ENCODE results near the gene NFIC. TPM values are rescaled to one million over a fixed set of nuclear protein-coding genes. Genes with fewer than 3 reads are reported as not detected.

The NFIC gene
- total RNA-seq, 1 experiment from 2014 or later = 8.0 TPM

GRCh38 chr19:3322199-3322978, 44.0 kb upstream of the NFIC start:
- no peaks in the 10 kb centered on the region for H3K79me2 ChIP-seq (ENCODE audit: insufficient read depth, low read length)
- H3K14ac ChIP-seq (ENCODE audit: insufficient read depth, low read length) = no peak overlapping the region
- Mint-ChIP-seq H3K27ac (no peak overlapping the region), H3K4me1 (no peaks in the 10 kb centered on the region), H3K9me3 (no peaks in the 10 kb centered on the region; a peak in 2 of 5 replicates), H3K36me3 (ENCODE audit: insufficient read depth in 1 of 3, low read depth in 3 of 3) (no peaks in the 10 kb centered on the region), H3K27me3 (ENCODE audit: low read depth) (peaks cover 47% of the 10 kb centered on the region), H3K4me3 (peak overlapping the region in 1 of 2 experiments; percentile 19; a peak in 1 of 5 replicates)
- H3K79me1 ChIP-seq (ENCODE audit: insufficient read depth, low read depth, low read length, poor library complexity, severe bottlenecking) = no peaks in the 10 kb centered on the region
- no peak overlapping the region for H3K23ac ChIP-seq (ENCODE audit: insufficient read length, low read depth, low read length)
- WGBS (ENCODE audit: extremely low coverage, insufficient read length, low lambda C conversion rate) = no CpG with 5 or more reads among the region's 6 CpGs
- H2AK5ac ChIP-seq (ENCODE audit: insufficient read length, low read length) = no peak overlapping the region
- no peaks in the 10 kb centered on the region for H4K20me1 ChIP-seq (ENCODE audit: control insufficient read depth, insufficient read depth, insufficient read length)
- H3K27ac ChIP-seq (ENCODE audit: insufficient read length, low read depth, low read length) = no peak overlapping the region
- no peak overlapping the region for H3K4me2 ChIP-seq (ENCODE audit: insufficient read depth, insufficient read length, low read length)
- H3K9ac ChIP-seq (ENCODE audit: extremely low read depth, insufficient read length, low read length) = no peak overlapping the region
- no peaks in the 10 kb centered on the region for H3K23me2 ChIP-seq (ENCODE audit: insufficient read length, low read depth, low read length, poor library complexity, severe bottlenecking)
- H2BK5ac ChIP-seq (ENCODE audit: insufficient read length, low read length) = no peak overlapping the region
- H3K56ac ChIP-seq (ENCODE audit: insufficient read length, low read depth, low read length) = no peak overlapping the region
- H3K27me3 ChIP-seq (ENCODE audit: insufficient read depth, low read length) = no peaks in the 10 kb centered on the region; the same call in 1 of the 2 replicates
- no peak overlapping the region for H2BK20ac ChIP-seq (ENCODE audit: low read depth, low read length, poor library complexity, severe bottlenecking)
- H3K4ac ChIP-seq (ENCODE audit: low read depth, low read length) = no peak overlapping the region
- no peak overlapping the region for H2AFZ ChIP-seq (ENCODE audit: low read length)
- H3K18ac ChIP-seq (ENCODE audit: insufficient read length, low read depth, low read length) = no peak overlapping the region
- no peak overlapping the region for H4K91ac ChIP-seq (ENCODE audit: insufficient read length, low read depth, low read length)
- H2BK120ac ChIP-seq (ENCODE audit: low read depth, low read length, poor library complexity, severe bottlenecking) = no peak overlapping the region
- no peak for DNase-seq
- no peak overlapping the region for H2BK12ac ChIP-seq (ENCODE audit: insufficient read length, low read depth, low read length)
- H3K9me3 ChIP-seq (ENCODE audit: control insufficient read depth, low read depth, low read length) = no peaks in the 10 kb centered on the region
- TF ChIP-seq, protein P1, sequence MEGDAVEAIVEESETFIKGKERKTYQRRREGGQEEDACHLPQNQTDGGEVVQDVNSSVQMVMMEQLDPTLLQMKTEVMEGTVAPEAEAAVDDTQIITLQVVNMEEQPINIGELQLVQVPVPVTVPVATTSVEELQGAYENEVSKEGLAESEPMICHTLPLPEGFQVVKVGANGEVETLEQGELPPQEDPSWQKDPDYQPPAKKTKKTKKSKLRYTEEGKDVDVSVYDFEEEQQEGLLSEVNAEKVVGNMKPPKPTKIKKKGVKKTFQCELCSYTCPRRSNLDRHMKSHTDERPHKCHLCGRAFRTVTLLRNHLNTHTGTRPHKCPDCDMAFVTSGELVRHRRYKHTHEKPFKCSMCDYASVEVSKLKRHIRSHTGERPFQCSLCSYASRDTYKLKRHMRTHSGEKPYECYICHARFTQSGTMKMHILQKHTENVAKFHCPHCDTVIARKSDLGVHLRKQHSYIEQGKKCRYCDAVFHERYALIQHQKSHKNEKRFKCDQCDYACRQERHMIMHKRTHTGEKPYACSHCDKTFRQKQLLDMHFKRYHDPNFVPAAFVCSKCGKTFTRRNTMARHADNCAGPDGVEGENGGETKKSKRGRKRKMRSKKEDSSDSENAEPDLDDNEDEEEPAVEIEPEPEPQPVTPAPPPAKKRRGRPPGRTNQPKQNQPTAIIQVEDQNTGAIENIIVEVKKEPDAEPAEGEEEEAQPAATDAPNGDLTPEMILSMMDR (conservative IDR thresholded peaks at IDR 0.05) = no peak
- no peak overlapping the region for H3T11ph ChIP-seq (ENCODE audit: low read length)
- H4K5ac ChIP-seq (ENCODE audit: insufficient read length, low read depth, low read length) = no peak overlapping the region
- H2BK15ac ChIP-seq (ENCODE audit: low read depth, low read length) = no peak overlapping the region
- no peak overlapping the region for H4K8ac ChIP-seq (replicated peaks; ENCODE audit: insufficient read length, low read depth, low read length)
- H3K4me1 ChIP-seq (ENCODE audit: insufficient read depth, low read length) = no peaks in the 10 kb centered on the region
